ENCODE measurements around the gene PTPN6. TPM values are rescaled to one million over a fixed set of nuclear protein-coding genes. Genes with fewer than 3 reads are reported as not detected.

The PTPN6 gene
- total and polyA plus RNA-seq, 4 experiments from 2014 or later = 126 to 325 (median 194) TPM

- Mint-ChIP-seq H3K4me1 (peaks cover 12 to 47% (median 28%) of the 10 kb centered on the region in 4 donors), H3K27ac (peak overlapping the region; percentile 53 to 88 (median 81)), H3K36me3 (peaks cover 20 to 41% of the 10 kb centered on the region in 2 donors), H3K27me3 (no peaks in the 10 kb centered on the region), H3K4me3 (peak overlapping the region in 6 of 8 donors; percentile 34 to 92 (median 72)), H3K9me3 (peaks cover 0 to 5% (median 0%) of the 10 kb centered on the region in 8 donors)
- Histone ChIP-seq H3K27ac (ENCODE audit: low read depth, low read length) (no peak overlapping the region), H3K9me3 (ENCODE audit: control insufficient read depth in 1 of 2, low read length in 2 of 2) (no peaks in the 10 kb centered on the region), H3K27me3 (ENCODE audit: insufficient read depth, low read length) (no peaks in the 10 kb centered on the region), H3K4me3 (ENCODE audit: low read length in 2 of 2) (no peak overlapping the region), H3K4me1 (ENCODE audit: insufficient read depth, low read length) (peaks cover 29% of the 10 kb centered on the region), H3K36me3 (ENCODE audit: insufficient read depth, low read length) (peaks cover 17% of the 10 kb centered on the region)
- POLR2A ChIA-PET (ENCODE audit: partially characterized antibody) = interaction anchor here (0.7 to 6.8 kb wide), 10 partner anchors 10 to 451 kb away, joined by 3 to 58 read pairs (median 4); partner anchors contain the start of genes ATN1, C12orf57, RNU7-1 and SPSB2
- no peak for DNase-seq
- intact Hi-C loops (cut with micrococcal nuclease) = no loop called here
- CTCF ChIA-PET (ENCODE audit: partially characterized antibody) = interaction anchor here (0.9 to 5.7 kb wide), 2 partner anchors 7 to 44 kb away, joined by 4 to 44 read pairs; no protein-coding TSS in a partner anchor
These were observed 34.5 kb upstream of the PTPN6 start for GRCh38 chr12:6916426-6917200.

- CTCF ChIA-PET (ENCODE audit: partially characterized antibody) = interaction anchor here (0.9 to 1.0 kb wide), 2 partner anchors 9 to 45 kb away, joined by 3 to 4 read pairs; no protein-coding TSS in a partner anchor
- POLR2A ChIA-PET (ENCODE audit: partially characterized antibody) = interaction anchor here (0.7 to 6.8 kb wide), 9 partner anchors 9 to 452 kb away, joined by 3 to 58 read pairs (median 4); partner anchors contain the start of genes ATN1, RNU7-1 and SPSB2
- H3K4me3 Mint-ChIP-seq = peak overlapping the region in 1 of 8 donors; percentile 1
These were observed 33.5 kb upstream of the PTPN6 start for GRCh38 chr12:6917491-6918231.

GRCh38 chr12:6919588-6919987, 31.6 kb upstream of the PTPN6 start:
- Histone ChIP-seq H3K4me3 (ENCODE audit: low read length in 2 of 2) (no peak overlapping the region), H3K27ac (ENCODE audit: low read depth, low read length) (no peak overlapping the region), H3K9me3 (ENCODE audit: control insufficient read depth in 1 of 2, low read length in 2 of 2) (no peaks in the 10 kb centered on the region), H3K36me3 (ENCODE audit: insufficient read depth, low read length) (peaks cover 17% of the 10 kb centered on the region), H3K4me1 (ENCODE audit: insufficient read depth, low read length) (peaks cover 21% of the 10 kb centered on the region), H3K27me3 (ENCODE audit: insufficient read depth, low read length) (no peaks in the 10 kb centered on the region)
- no peak for DNase-seq
- CTCF ChIA-PET (ENCODE audit: partially characterized antibody) = interaction anchor here (0.6 to 1.2 kb wide), 3 partner anchors 24 to 47 kb away, joined by 3 to 4 read pairs (median 4); partner anchors contain the start of genes C12orf57 and RNU7-1
- H3K9me3 Mint-ChIP-seq = peaks cover 0 to 2% (median 0%) of the 10 kb centered on the region in 8 donors
- H3K4me3 Mint-ChIP-seq = no peak overlapping the region
- POLR2A ChIA-PET (ENCODE audit: partially characterized antibody) = interaction anchor here (1.1 to 1.7 kb wide), 4 partner anchors 10 to 28 kb away, joined by 3 to 4 read pairs (median 4); no protein-coding TSS in a partner anchor
- H3K27me3 Mint-ChIP-seq = no peaks in the 10 kb centered on the region
- peaks cover 9 to 33% (median 21%) of the 10 kb centered on the region in 4 donors for H3K4me1 Mint-ChIP-seq
- peak overlapping the region in 5 of 7 donors; percentile 10 to 78 (median 54) for H3K27ac Mint-ChIP-seq
- intact Hi-C loops (cut with micrococcal nuclease) = no loop called here
- peaks cover 25 to 64% of the 10 kb centered on the region in 2 donors for H3K36me3 Mint-ChIP-seq

More at GRCh38 chr12:6917491-6918231, 33.5 kb upstream of the PTPN6 start:
- Mint-ChIP-seq H3K9me3 (peaks cover 0 to 5% (median 0%) of the 10 kb centered on the region in 8 donors), H3K4me1 (peaks cover 12 to 45% (median 26%) of the 10 kb centered on the region in 4 donors), H3K27ac (peak overlapping the region in 3 of 7 donors; percentile 32 to 88 (median 84)), H3K27me3 (no peaks in the 10 kb centered on the region), H3K36me3 (peaks cover 22 to 51% of the 10 kb centered on the region in 2 donors)
- no peak overlapping the region for H3K27ac ChIP-seq (ENCODE audit: low read depth, low read length)
- H3K9me3 ChIP-seq (ENCODE audit: control insufficient read depth in 1 of 2, low read length in 2 of 2) = no peaks in the 10 kb centered on the region
- intact Hi-C loops (cut with micrococcal nuclease) = no loop called here
- H3K36me3 ChIP-seq (ENCODE audit: insufficient read depth, low read length) = peaks cover 17% of the 10 kb centered on the region
- H3K4me1 ChIP-seq (ENCODE audit: insufficient read depth, low read length) = peaks cover 29% of the 10 kb centered on the region
- no peaks in the 10 kb centered on the region for H3K27me3 ChIP-seq (ENCODE audit: insufficient read depth, low read length)
- no peak for DNase-seq
- H3K4me3 ChIP-seq (ENCODE audit: low read length in 2 of 2) = no peak overlapping the region

GRCh38 chr12:6921539-6921938, 29.6 kb upstream of the PTPN6 start:
- no peaks in the 10 kb centered on the region for H3K9me3 ChIP-seq (ENCODE audit: control insufficient read depth in 1 of 2, low read length in 2 of 2)
- no peaks in the 10 kb centered on the region for H3K27me3 ChIP-seq (ENCODE audit: insufficient read depth, low read length)
- ChIA-PET CTCF (ENCODE audit: partially characterized antibody) (interaction anchor here (1.0 to 6.4 kb wide), 9 partner anchors 8 to 191 kb away, joined by 3 to 77 read pairs (median 4); partner anchors contain the start of genes C1RL, ENO2 and LPCAT3), POLR2A (ENCODE audit: partially characterized antibody) (interaction anchor here (0.9 to 8.2 kb wide), 3 partner anchors 15 to 30 kb away, joined by 3 to 154 read pairs (median 6); no protein-coding TSS in a partner anchor)
- H3K4me1 ChIP-seq (ENCODE audit: insufficient read depth, low read length) = peaks cover 12% of the 10 kb centered on the region
- no peak overlapping the region for H3K4me3 ChIP-seq (ENCODE audit: low read length in 2 of 2)
- H3K36me3 ChIP-seq (ENCODE audit: insufficient read depth, low read length) = peaks cover 13% of the 10 kb centered on the region
- no peak overlapping the region for H3K4me3 Mint-ChIP-seq
- no peak overlapping the region for H3K27ac ChIP-seq (ENCODE audit: low read depth, low read length)
- intact Hi-C loops (cut with micrococcal nuclease) = loop anchor here (5.0 kb wide), 1 partner anchor 266 kb away; the partner anchor contains the start of gene PEX5
- H3K27me3 Mint-ChIP-seq = no peaks in the 10 kb centered on the region
- peaks cover 0 to 2% (median 0%) of the 10 kb centered on the region in 8 donors for H3K9me3 Mint-ChIP-seq
- DNase-seq = no peak
- H3K4me1 Mint-ChIP-seq = peaks cover 10 to 27% (median 16%) of the 10 kb centered on the region in 4 donors
- H3K36me3 Mint-ChIP-seq = peaks cover 25 to 53% of the 10 kb centered on the region in 2 donors
- H3K27ac Mint-ChIP-seq = peak overlapping the region in 2 of 7 donors; percentile 17 to 37

GRCh38 chr12:6921996-6922946, 28.9 kb upstream of the PTPN6 start:
- no peak for DNase-seq
- H3K27me3 Mint-ChIP-seq = no peaks in the 10 kb centered on the region
- Histone ChIP-seq H3K27ac (ENCODE audit: low read depth, low read length) (no peak overlapping the region), H3K4me1 (ENCODE audit: insufficient read depth, low read length) (peaks cover 19% of the 10 kb centered on the region), H3K36me3 (ENCODE audit: insufficient read depth, low read length) (peaks cover 9% of the 10 kb centered on the region), H3K27me3 (ENCODE audit: insufficient read depth, low read length) (no peaks in the 10 kb centered on the region), H3K9me3 (ENCODE audit: control insufficient read depth in 1 of 2, low read length in 2 of 2) (no peaks in the 10 kb centered on the region), H3K4me3 (ENCODE audit: low read length in 2 of 2) (no peak overlapping the region)
- ChIA-PET POLR2A (ENCODE audit: partially characterized antibody) (interaction anchor here (0.7 to 8.2 kb wide), 4 partner anchors 8 to 49 kb away, joined by 3 to 154 read pairs (median 4); partner anchors contain the start of gene SPSB2), CTCF (ENCODE audit: partially characterized antibody) (interaction anchor here (0.9 to 6.4 kb wide), 10 partner anchors 8 to 190 kb away, joined by 3 to 77 read pairs (median 4); partner anchors contain the start of genes C1RL, ENO2 and LPCAT3)
- H3K4me3 Mint-ChIP-seq = no peak overlapping the region
- peaks cover 0 to 2% (median 0%) of the 10 kb centered on the region in 8 donors for H3K9me3 Mint-ChIP-seq
- intact Hi-C loops (cut with micrococcal nuclease) = loop anchor here (5.0 kb wide), 1 partner anchor 265 kb away; the partner anchor contains the start of gene PEX5
- H3K27ac Mint-ChIP-seq = peak overlapping the region in 4 of 7 donors; percentile 30 to 95 (median 49)
- H3K36me3 Mint-ChIP-seq = peaks cover 18 to 47% of the 10 kb centered on the region in 2 donors
- H3K4me1 Mint-ChIP-seq = peaks cover 13 to 33% (median 20%) of the 10 kb centered on the region in 4 donors

Measured in CD4-positive, alpha-beta memory T cell (primary cell).